Measurements from ENCODE around the gene PXT1. TPM values are rescaled to one million over a fixed set of nuclear protein-coding genes. Genes with fewer than 3 reads are reported as not detected.

PXT1 gene
- total RNA-seq, 3 donors from 2014 or later (not counting 1 experiment from before 2014, with no cell fraction given): 0.27 to 1.0 (median 0.28) TPM

GRCh38 chr6:36370638-36371037 is 72.0 kb downstream of the PXT1 start:
- Mint-ChIP-seq H3K4me1 (peaks cover 0 to 4% of the 10 kb centered on the region in 2 donors), H3K27me3 (ENCODE audit: low read depth in 2 of 2) (peaks cover 0 to 4% of the 10 kb centered on the region in 2 donors), H3K4me3 (no peak overlapping the region), H3K36me3 (no peaks in the 10 kb centered on the region), H3K9me3 (no peaks in the 10 kb centered on the region), H3K27ac (no peak overlapping the region)
- no peak for ATAC-seq
- Histone ChIP-seq H3K27ac (ENCODE audit: low read length) (no peak overlapping the region), H3K36me3 (ENCODE audit: control insufficient read depth, insufficient read depth, low read length) (no peaks in the 10 kb centered on the region), H3K4me3 (ENCODE audit: low read length) (no peak overlapping the region), H3K27me3 (ENCODE audit: control insufficient read depth, insufficient read depth, low read length) (no peaks in the 10 kb centered on the region), H3K9me3 (ENCODE audit: control insufficient read depth, insufficient read depth, low read length) (no peaks in the 10 kb centered on the region), H3K4me1 (ENCODE audit: control insufficient read depth, insufficient read depth, low read length) (peaks cover 7% of the 10 kb centered on the region)
- 91% methylated on average over 1 of the region's 2 CpGs for WGBS (ENCODE audit: insufficient coverage)
- DNase-seq: no peak
- no peak for TF ChIP-seq CTCF (IDR thresholded peaks at IDR 0.05)
- intact Hi-C loops (cut with micrococcal nuclease): no loop called here

- H3K4me3 ChIP-seq (ENCODE audit: low read length): no peak overlapping the region
- no peak overlapping the region for H3K27ac ChIP-seq (ENCODE audit: low read length)
- ATAC-seq (peak in 2 of 3 donors; percentile 62 to 70), DNase-seq (no peak)
- H3K9me3 ChIP-seq (ENCODE audit: control insufficient read depth, insufficient read depth, low read length): no peaks in the 10 kb centered on the region
- Mint-ChIP-seq H3K27me3 (ENCODE audit: low read depth in 2 of 2) (peaks cover 0 to 4% of the 10 kb centered on the region in 2 donors), H3K27ac (no peak overlapping the region), H3K4me3 (no peak overlapping the region), H3K36me3 (no peaks in the 10 kb centered on the region), H3K9me3 (no peaks in the 10 kb centered on the region), H3K4me1 (peaks cover 0 to 4% of the 10 kb centered on the region in 2 donors)
- intact Hi-C loops (cut with micrococcal nuclease): no loop called here
- 85% methylated on average over 14 of the region's 14 CpGs for WGBS (ENCODE audit: insufficient coverage)
- no peaks in the 10 kb centered on the region for H3K27me3 ChIP-seq (ENCODE audit: control insufficient read depth, insufficient read depth, low read length)
- TF ChIP-seq CTCF (IDR thresholded peaks at IDR 0.05): no peak
- no peaks in the 10 kb centered on the region for H3K36me3 ChIP-seq (ENCODE audit: control insufficient read depth, insufficient read depth, low read length)
- peaks cover 15% of the 10 kb centered on the region for H3K4me1 ChIP-seq (ENCODE audit: control insufficient read depth, insufficient read depth, low read length)
Observed at GRCh38 chr6:36368921-36369865, 73.5 kb downstream of the PXT1 start.

GRCh38 chr6:36368421-36368820 is 74.2 kb downstream of the PXT1 start:
- no peak overlapping the region for H3K4me3 ChIP-seq (ENCODE audit: low read length)
- DNase-seq: no peak
- Mint-ChIP-seq H3K27ac (no peak overlapping the region), H3K27me3 (ENCODE audit: low read depth in 2 of 2) (peaks cover 0 to 4% of the 10 kb centered on the region in 2 donors), H3K9me3 (no peaks in the 10 kb centered on the region), H3K36me3 (no peaks in the 10 kb centered on the region), H3K4me3 (no peak overlapping the region), H3K4me1 (peaks cover 0 to 4% of the 10 kb centered on the region in 2 donors)
- WGBS (ENCODE audit: insufficient coverage): 100% methylated on average over 1 of the region's 1 CpG
- TF ChIP-seq CTCF (IDR thresholded peaks at IDR 0.05): no peak
- H3K27me3 ChIP-seq (ENCODE audit: control insufficient read depth, insufficient read depth, low read length): no peaks in the 10 kb centered on the region
- peaks cover 15% of the 10 kb centered on the region for H3K4me1 ChIP-seq (ENCODE audit: control insufficient read depth, insufficient read depth, low read length)
- intact Hi-C loops (cut with micrococcal nuclease): no loop called here
- no peak for ATAC-seq
- H3K36me3 ChIP-seq (ENCODE audit: control insufficient read depth, insufficient read depth, low read length): no peaks in the 10 kb centered on the region
- H3K9me3 ChIP-seq (ENCODE audit: control insufficient read depth, insufficient read depth, low read length): no peaks in the 10 kb centered on the region
- no peak overlapping the region for H3K27ac ChIP-seq (ENCODE audit: low read length)
